Osteoblast (primary cell): ENCODE measurements around the gene TPRG1L. TPM values are rescaled to one million over a fixed set of nuclear protein-coding genes. Genes with fewer than 3 reads are reported as not detected.
A peak's percentile ranks its signal among the peaks of the same experiment; 100 is the strongest.
"Not testable (repeated sequence)": the region's sequence is repeated elsewhere in the genome, so short reads cannot be mapped to it uniquely, and the experiment has no call there.

ENCODE experiments used
- DNase-seq: peaks from one replicate; pipeline ENCODE4 v3.0.0; 2011; ENCODE audit warnings: low spot score, mixed read lengths; ENCODE audit not compliant: insufficient read length; ENCODE audit errors: missing footprints
- H2AFZ ChIP-seq: 2 replicates; pipeline ENCODE4 v1.6.0; 2011; ENCODE audit warnings: mild to moderate bottlenecking, low read length
- H3K27ac ChIP-seq: 2 replicates; pipeline ENCODE4 v1.5.1; 2011; ENCODE audit warnings: mild to moderate bottlenecking, low read depth, low read length, moderate library complexity
- H3K27me3 ChIP-seq: 2 replicates; pipeline ENCODE4 v1.6.0; 2012; ENCODE audit warnings: mild to moderate bottlenecking, control low read depth, inconsistent platforms, low read length, moderate library complexity; ENCODE audit not compliant: insufficient read depth
- H3K36me3 ChIP-seq: 2 replicates; pipeline ENCODE4 v1.5.1; 2011; ENCODE audit warnings: mild to moderate bottlenecking, low read length, control low read depth, moderate library complexity; ENCODE audit not compliant: insufficient read depth
- H3K4me1 ChIP-seq: 2 replicates; pipeline ENCODE4 v1.5.1; 2011; ENCODE audit warnings: mild to moderate bottlenecking, low read length, control low read depth, moderate library complexity; ENCODE audit not compliant: insufficient read depth
- H3K4me2 ChIP-seq: 2 replicates; pipeline ENCODE4 v1.6.0; 2011; ENCODE audit warnings: mild to moderate bottlenecking, low read length; ENCODE audit not compliant: insufficient read depth
- H3K4me3 ChIP-seq: fragments of 200-600 bp; sonication (generic); 3 replicates; pipeline ENCODE4 v1.5.1; 2012; ENCODE audit warnings: mild to moderate bottlenecking, low read length, inconsistent platforms; ENCODE audit not compliant: insufficient read depth
- H3K79me2 ChIP-seq: 2 replicates; pipeline ENCODE4 v1.6.0; 2012; ENCODE audit warnings: mild to moderate bottlenecking, low read length, control low read depth, inconsistent platforms; ENCODE audit not compliant: insufficient read depth
- H3K9me3 ChIP-seq: 2 replicates; pipeline ENCODE4 v1.5.1; 2011; ENCODE audit warnings: low read depth, low read length, control low read depth
- H4K20me1 ChIP-seq: 2 replicates; pipeline ENCODE4 v1.6.0; 2012; ENCODE audit warnings: mild to moderate bottlenecking, low read length, control low read depth; ENCODE audit not compliant: insufficient read depth
- total RNA-seq: library from RNA; depleted of rRNA; stranded (reverse); fragments of >200 nt; gene quantifications from 2 replicates; pipeline ENCODE4 v1.2.3, GENCODE V29; 2012
- TF ChIP-seq, protein P1 (sequence below): IDR thresholded peaks from 2 replicates; pipeline ENCODE4 v1.5.1; 2011; ENCODE audit warnings: mild to moderate bottlenecking, low read depth, low read length, moderate library complexity; ENCODE audit errors: extremely low read depth

Gene TPRG1L
- 30.9 and 35.8 TPM in 2 replicates for total RNA-seq

DNA sequence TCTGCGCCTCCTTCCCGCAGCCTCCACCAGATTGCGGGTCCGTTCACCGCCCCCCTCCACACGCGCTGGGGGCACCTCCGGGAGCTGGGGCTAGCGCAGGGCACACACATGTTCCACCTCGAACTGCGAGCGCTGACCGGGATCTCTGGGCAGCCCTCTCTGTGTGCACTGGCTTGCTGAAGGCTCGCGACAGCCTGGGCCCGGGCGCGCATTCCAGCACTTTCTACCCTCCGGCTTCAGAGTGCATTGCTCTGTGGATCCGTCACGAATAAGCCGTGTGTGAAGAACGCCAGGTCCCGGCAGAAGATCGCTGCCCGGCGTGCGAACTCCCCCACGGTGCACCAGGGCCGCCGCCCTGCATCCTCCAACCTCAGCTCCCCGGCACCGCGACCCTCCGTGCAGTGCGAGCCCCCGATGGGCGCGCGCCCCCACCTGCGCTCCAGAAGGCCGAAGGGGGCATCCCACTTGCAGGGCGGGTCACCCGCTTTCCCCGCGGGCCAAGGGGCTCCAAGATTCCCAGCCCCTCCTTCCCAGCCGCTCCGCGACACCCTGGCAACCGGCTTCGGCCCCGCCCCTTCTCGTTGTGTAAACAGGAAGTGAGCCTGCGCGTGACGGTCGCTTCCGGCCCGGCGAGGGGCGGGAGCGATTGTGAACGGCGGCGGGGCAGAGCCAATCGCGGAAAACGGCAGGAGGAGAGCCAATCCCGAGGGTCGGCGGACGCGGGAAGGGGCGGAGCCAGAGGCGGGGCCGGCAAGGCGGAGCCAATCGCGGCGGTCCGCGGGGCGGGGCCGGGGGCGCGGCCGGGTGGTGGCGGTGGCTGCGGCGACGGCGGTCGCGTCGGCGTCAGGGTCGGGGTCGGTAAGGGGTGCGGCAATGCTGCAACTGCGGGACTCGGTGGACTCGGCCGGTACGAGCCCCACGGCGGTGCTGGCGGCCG is at the start of gene TPRG1L:
Gene TPRG1L, plus strand, starts transcription at position 816 of the 937 bp plus-strand sequence. Its CDS starts 58 bp downstream, at position 874.
- Histone ChIP-seq H4K20me1 (peaks cover 9% of the 10 kb centered on the region), H3K27me3 (no peaks in the 10 kb centered on the region), H3K79me2 (peaks cover 32% of the 10 kb centered on the region), H3K4me2 (peak within 1 kb of the TSS; percentile 93), H3K27ac (peak within 1 kb of the TSS; percentile 69), H3K4me1 (peaks cover 18% of the 10 kb centered on the region), H3K9me3 (no peaks in the 10 kb centered on the region), H3K4me3 (peak within 1 kb of the TSS; percentile 100), H3K36me3 (peaks cover 29% of the 10 kb centered on the region), H2AFZ (peak within 1 kb of the TSS; percentile 94)
- TF ChIP-seq, protein P1, sequence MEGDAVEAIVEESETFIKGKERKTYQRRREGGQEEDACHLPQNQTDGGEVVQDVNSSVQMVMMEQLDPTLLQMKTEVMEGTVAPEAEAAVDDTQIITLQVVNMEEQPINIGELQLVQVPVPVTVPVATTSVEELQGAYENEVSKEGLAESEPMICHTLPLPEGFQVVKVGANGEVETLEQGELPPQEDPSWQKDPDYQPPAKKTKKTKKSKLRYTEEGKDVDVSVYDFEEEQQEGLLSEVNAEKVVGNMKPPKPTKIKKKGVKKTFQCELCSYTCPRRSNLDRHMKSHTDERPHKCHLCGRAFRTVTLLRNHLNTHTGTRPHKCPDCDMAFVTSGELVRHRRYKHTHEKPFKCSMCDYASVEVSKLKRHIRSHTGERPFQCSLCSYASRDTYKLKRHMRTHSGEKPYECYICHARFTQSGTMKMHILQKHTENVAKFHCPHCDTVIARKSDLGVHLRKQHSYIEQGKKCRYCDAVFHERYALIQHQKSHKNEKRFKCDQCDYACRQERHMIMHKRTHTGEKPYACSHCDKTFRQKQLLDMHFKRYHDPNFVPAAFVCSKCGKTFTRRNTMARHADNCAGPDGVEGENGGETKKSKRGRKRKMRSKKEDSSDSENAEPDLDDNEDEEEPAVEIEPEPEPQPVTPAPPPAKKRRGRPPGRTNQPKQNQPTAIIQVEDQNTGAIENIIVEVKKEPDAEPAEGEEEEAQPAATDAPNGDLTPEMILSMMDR: no peak
- peak; percentile 100 for DNase-seq

DNA sequence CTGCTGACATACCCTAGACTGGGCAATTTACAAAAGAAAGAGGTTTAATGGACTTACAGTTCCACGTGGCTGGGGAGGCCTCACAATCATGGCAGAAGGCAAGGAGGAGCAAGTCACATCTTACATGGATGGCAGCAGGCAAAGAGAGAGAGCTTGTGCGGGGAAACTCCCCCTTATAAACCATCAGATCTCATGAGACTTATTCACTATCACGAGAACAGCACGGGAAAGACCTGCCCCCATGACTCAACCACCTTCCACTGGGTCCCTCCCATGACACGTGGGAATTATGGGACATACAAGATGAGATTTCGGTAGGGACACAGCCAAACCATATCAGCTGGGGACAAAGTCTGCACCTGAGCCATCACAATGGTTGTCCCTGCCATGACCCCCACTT is 49.3 kb upstream of the TPRG1L start:
- not testable (repeated sequence) for H3K27ac ChIP-seq, H3K27me3 ChIP-seq, H3K4me1 ChIP-seq, H2AFZ ChIP-seq, H3K4me3 ChIP-seq, H3K36me3 ChIP-seq, DNase-seq, H3K79me2 ChIP-seq, H4K20me1 ChIP-seq, H3K4me2 ChIP-seq, H3K9me3 ChIP-seq

DNA sequence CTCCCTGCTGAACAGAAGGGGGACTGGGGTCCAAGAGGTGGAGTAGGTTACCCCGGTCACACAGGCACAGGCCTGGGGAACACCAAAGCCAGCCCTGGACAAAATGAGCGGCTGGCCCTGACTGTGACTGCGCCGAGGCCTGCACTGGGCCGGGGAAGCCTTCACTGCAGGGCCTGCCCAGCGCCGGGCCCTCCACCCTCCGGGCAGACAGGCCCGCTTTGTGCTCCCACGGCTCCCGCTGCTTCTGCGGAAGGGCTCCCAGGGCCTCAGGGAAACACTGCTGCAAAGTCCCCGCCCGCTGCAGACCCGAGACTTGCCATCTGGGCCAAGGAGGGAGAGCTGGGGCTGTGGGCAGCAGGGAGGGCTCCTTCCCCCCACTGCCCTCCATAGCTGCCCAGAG is 48.8 kb upstream of the TPRG1L start:
- Histone ChIP-seq H3K36me3 (no peaks in the 10 kb centered on the region), H3K4me3 (no peak overlapping the region), H3K27me3 (no peaks in the 10 kb centered on the region), H2AFZ (no peak overlapping the region), H3K9me3 (no peaks in the 10 kb centered on the region), H3K27ac (no peak overlapping the region), H3K4me1 (no peaks in the 10 kb centered on the region), H3K79me2 (no peaks in the 10 kb centered on the region), H3K4me2 (no peak overlapping the region), H4K20me1 (no peaks in the 10 kb centered on the region)
- TF ChIP-seq, protein P1: no peak
- no peak for DNase-seq

DNA sequence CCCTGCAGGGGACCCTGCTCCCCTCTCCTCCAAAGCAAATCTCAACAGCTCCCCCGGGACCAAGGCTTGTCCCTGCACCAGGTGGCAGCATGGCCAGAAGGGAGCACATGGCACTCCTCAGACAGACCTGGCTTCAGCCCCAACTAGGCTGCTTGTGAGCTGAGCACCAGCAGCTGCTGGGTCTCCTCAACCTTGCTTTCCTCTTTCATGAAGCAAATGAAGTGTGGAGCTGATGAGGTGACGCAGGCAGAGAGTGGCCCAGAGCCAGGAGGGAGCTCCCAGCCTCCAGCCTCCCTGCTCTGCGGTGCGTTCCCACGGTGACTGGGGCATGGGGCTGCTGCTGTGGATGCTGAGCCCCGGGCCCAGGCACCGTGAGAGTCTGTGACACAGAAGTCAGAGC is 47.5 kb upstream of the TPRG1L start:
- Histone ChIP-seq H3K79me2 (no peaks in the 10 kb centered on the region), H3K27ac (no peak overlapping the region), H4K20me1 (no peaks in the 10 kb centered on the region), H3K4me2 (no peak overlapping the region), H3K36me3 (no peaks in the 10 kb centered on the region), H2AFZ (no peak overlapping the region), H3K27me3 (no peaks in the 10 kb centered on the region), H3K4me3 (no peak overlapping the region), H3K9me3 (no peaks in the 10 kb centered on the region), H3K4me1 (no peaks in the 10 kb centered on the region)
- TF ChIP-seq, protein P1: no peak
- no peak for DNase-seq
